Astrocyte of the spinal cord (primary cell): Measurements from ENCODE around the gene AUTS2.

Experiments used
- DNase-seq: peaks from one replicate; pipeline ENCODE4 v3.0.0; 2011; ENCODE audit warnings: low read depth, low spot score
- H3K4me3 ChIP-seq: 2 replicates; pipeline ENCODE4 v1.5.1; 2011; ENCODE audit warnings: low read depth, mild to moderate bottlenecking, low read length, moderate library complexity
- in situ Hi-C: cut with HindIII; loops from 2 replicates; pipeline ENCODE4 v1.10.0; 2017; ENCODE audit warnings: low sequenced_read_pairs
- TF ChIP-seq, protein P1 (sequence below): IDR thresholded peaks from 2 replicates; pipeline ENCODE4 v1.5.1; 2012; ENCODE audit warnings: low read depth, mild to moderate bottlenecking, low read length, inconsistent platforms

The AUTS2 gene

DNA sequence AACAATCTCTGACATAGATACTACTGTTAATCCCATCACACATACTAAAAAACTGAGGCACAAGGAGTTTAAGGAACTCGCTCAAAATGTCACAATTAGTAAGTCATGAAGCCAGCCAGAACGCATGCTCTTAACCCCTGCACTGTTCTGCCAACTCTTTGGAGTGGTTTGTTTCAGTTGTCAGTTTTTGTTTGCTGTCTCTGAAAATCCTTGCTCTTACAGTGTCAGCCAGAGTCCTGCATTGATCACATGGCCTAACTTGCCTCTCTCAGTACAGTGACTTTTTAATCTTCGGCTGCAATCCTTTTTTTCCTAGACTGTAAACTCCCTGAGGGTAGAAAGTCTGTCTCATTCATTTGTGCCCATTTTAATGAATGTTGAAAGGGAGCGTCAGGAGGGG is 753.8 kb downstream of the AUTS2 start:
- in situ Hi-C loops: no loop called here
- no peak overlapping the region for H3K4me3 ChIP-seq
- TF ChIP-seq, protein P1, sequence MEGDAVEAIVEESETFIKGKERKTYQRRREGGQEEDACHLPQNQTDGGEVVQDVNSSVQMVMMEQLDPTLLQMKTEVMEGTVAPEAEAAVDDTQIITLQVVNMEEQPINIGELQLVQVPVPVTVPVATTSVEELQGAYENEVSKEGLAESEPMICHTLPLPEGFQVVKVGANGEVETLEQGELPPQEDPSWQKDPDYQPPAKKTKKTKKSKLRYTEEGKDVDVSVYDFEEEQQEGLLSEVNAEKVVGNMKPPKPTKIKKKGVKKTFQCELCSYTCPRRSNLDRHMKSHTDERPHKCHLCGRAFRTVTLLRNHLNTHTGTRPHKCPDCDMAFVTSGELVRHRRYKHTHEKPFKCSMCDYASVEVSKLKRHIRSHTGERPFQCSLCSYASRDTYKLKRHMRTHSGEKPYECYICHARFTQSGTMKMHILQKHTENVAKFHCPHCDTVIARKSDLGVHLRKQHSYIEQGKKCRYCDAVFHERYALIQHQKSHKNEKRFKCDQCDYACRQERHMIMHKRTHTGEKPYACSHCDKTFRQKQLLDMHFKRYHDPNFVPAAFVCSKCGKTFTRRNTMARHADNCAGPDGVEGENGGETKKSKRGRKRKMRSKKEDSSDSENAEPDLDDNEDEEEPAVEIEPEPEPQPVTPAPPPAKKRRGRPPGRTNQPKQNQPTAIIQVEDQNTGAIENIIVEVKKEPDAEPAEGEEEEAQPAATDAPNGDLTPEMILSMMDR: no peak
- DNase-seq: no peak

DNA sequence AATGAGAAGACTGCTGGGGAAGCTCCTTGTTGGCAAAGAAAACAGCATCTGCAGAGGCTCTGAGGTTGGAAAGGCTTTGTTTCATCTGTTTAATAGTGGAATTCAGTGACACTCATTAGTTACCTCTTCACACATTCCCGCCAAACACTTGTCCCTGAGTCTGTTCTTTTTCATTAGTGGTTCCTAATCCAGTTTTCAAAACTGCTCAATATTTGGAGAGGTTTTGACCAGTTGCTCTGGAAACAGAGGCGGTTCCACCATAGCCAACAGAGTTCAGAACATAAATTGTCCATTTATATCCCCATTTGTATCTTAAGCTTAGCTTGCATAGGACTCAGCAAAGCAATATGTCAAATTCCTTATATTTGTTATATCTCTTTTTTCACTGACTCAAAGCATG is 754.6 kb downstream of the AUTS2 start:
- no peak overlapping the region for H3K4me3 ChIP-seq
- DNase-seq: no peak
- TF ChIP-seq, protein P1: no peak
- in situ Hi-C loops: no loop called here

- no peak overlapping the region for H3K4me3 ChIP-seq
- in situ Hi-C loops: no loop called here
- TF ChIP-seq, protein P1: no peak
- DNase-seq: no peak
These were observed 755.2 kb downstream of the AUTS2 start for GRCh38 chr7:70353330-70353945.

DNA sequence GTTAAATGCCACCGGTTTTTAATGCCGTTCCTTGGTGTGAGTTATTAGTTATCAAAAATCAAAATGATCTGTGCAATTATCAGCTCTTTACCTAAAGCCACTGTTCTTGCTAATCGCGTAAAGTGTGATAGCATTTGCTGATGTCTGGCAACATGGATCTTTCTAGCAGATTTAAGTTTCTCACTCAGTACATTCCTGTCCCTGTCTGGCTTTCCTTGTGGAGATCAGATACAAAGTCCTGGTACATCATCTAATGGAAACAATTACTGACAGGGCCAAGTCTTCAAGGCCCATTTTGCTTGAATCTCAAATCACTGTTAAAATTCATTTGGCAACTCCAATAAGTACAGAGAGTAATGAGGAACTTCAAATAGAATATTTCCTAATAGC is 755.7 kb downstream of the AUTS2 start:
- in situ Hi-C loops: no loop called here
- no peak for DNase-seq
- no peak overlapping the region for H3K4me3 ChIP-seq
- TF ChIP-seq, protein P1: no peak

DNA sequence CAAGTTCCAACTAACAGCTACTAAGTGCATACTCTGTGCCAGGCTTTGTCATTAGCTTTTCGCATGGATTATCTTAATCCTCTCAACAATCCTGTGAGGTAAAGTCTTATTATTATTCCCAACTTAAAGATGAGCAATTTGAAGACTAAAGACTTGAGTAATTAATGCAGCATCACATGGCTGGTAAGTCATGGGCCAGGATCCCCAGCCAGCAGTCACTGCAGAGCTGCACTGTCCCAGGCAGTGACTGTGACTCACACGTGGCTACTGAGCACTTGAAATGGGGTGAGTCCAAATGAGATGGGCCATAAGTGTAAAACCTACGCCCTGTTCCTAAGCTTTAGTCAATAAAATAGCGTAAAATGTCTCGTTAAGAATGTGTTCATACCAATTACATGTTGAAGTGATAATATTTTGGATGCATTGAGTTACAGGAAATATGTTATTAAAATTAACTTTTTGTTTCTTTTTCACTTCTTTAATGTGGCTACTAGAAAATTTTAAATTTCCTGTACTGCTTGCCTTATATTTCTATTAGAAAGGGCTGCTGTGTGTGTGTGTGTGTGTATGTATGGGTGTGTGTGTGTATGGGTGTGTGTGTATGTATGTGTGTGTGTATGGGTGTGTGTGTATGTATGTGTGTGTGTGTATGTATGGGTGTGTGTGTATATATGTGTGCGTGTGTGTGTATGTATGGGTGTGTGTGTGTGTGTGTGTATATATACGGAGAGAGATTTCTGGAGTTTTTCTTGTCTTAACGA is 756.3 kb downstream of the AUTS2 start:
- in situ Hi-C loops: no loop called here
- no peak overlapping the region for H3K4me3 ChIP-seq
- DNase-seq: no peak
- TF ChIP-seq, protein P1: no peak

DNA sequence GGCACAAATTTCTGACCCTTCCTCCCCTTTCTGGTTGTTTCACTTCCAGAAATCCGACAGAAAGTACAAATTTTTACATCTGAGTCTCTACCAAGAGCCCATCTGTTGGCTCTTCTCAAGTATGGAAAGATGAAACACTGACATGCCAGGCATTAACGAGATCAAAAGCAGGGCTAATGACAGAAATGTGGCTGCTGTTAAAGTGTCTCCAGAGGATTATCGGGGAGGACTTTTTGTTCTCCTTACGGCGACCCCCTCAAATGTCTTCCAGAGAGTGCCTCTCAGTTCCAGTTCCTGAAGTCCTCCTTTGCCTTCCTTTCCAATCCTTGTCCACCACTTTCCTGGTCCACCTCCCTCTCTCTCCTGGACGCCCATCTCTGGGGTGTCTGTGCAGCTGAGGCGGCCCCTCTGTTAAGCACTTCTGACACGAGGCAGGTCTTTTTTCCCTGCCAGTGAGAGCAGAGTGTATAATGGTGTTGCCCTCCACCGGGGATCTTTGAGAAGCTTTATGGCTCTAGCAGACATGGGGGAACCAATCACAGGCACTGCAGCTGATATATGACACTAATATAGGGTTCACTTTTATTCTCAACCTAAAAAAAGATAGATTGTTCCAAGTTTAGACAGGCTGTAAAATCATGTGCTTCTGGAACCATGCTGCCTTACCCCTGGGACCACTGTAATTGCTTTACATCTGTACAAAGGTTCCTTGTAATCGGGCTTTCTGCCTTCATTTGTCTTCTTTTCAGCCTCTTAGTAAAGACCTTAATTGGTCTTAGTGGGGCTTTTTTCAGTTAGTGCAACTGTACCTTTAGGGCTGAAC is 757.1 kb downstream of the AUTS2 start:
- H3K4me3 ChIP-seq: no peak overlapping the region
- TF ChIP-seq, protein P1: no peak
- DNase-seq: no peak
- in situ Hi-C loops: no loop called here
